HAP-1 (cell line): ENCODE results near the gene CLIC5.

Source experiments
- DNase-seq, 2 experiments: peaks; one replicate each; pipeline ENCODE4 v3.0.0-alpha.2; 2016 to 2020; ENCODE audit warnings: low spot score in 2 of 2
- H3K27me3 ChIP-seq: fragments of 250-450 bp; sonication (Bioruptor Pico); 2 replicates; pipeline ENCODE4 v1.5.1; 2020; ENCODE audit warnings: low read depth, mild to moderate bottlenecking, moderate library complexity
- H3K36me3 ChIP-seq: fragments of 250-450 bp; sonication (Bioruptor Pico); replicated peaks from 2 replicates; pipeline ENCODE4 v1.5.1; 2020; ENCODE audit warnings: mild to moderate bottlenecking
- H3K4me1 ChIP-seq: fragments of 250-450 bp; sonication (Bioruptor Pico); 2 replicates; pipeline ENCODE4 v1.5.1; 2020; ENCODE audit warnings: mild to moderate bottlenecking
- H3K4me3 ChIP-seq: fragments of 250-450 bp; sonication (Bioruptor Pico); 2 replicates; pipeline ENCODE4 v1.5.1; 2020; ENCODE audit warnings: mild to moderate bottlenecking, moderate library complexity
- H3K9me3 ChIP-seq: fragments of 250-450 bp; sonication (Bioruptor Pico); 2 replicates; pipeline ENCODE4 v1.5.1; 2020; ENCODE audit warnings: mild to moderate bottlenecking, moderate library complexity
- in situ Hi-C: fragments of 300-500 bp; cut with MboI; formaldehyde crosslinking; loops from 3 replicates; pipeline ENCODE4 v1.14.3; 2020; ENCODE audit warnings: low sequenced_read_pairs, inconsistent platforms, mixed read lengths

CLIC5 gene

DNA sequence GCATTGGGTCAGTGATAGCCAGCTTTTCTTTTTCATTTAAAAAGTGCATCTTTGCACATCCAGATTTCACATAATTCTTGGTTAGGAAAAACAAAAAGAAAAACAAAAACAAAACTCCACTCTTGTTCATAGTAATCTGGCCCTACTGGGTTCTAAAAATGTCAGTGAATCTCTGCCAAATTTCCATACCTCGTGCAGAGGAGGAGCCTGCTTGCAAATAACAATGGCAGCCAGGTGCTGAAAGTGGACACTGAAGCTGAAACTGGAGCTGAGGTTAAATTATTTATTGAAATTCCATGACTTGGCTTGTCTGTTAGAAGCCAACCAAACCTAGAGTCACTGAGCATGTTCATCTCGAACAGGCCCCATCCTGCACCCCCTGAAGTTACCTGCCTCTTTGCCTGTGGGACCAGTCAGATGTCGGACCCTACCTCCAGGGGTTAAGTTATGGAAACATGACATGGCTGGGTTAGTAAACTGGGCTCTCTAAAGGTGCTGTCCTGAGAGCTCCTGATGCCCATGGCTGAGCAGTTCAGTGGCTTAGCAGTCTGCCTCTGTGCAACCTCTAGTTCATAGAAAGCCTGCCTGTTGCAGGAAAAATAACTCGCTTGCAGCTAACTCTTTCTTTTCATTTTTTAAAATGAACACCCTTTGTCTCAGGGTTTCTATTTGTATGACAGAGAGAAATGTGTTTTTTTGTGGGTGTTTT, 42.7 kb downstream of the CLIC5 start:
- Histone ChIP-seq H3K36me3 (no peaks in the 10 kb centered on the region), H3K9me3 (no peaks in the 10 kb centered on the region), H3K27me3 (no peaks in the 10 kb centered on the region), H3K4me3 (no peak overlapping the region), H3K4me1 (no peaks in the 10 kb centered on the region)
- no peak for DNase-seq
- in situ Hi-C loops = no loop called here

DNA sequence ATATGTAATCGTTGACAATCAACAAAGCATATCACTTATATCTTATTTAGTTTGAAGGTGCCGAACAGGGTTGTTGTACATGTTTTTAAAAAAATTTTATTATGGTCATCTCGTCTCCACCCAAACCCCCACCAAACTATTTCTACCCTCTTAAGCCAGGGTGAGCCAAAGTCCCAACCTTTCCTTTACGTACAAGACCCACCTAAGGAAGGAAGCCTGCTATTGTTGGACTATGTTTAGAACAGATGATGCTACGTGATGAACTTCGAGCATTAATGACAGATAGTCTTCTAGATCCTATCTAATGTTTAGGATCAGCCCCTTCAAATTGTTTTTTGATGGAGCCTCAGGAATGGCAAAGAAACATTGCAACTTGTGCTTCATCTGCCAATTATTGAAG, 44.4 kb downstream of the CLIC5 start:
- DNase-seq = no peak
- Histone ChIP-seq H3K4me1 (no peaks in the 10 kb centered on the region), H3K27me3 (no peaks in the 10 kb centered on the region), H3K4me3 (no peak overlapping the region), H3K9me3 (no peaks in the 10 kb centered on the region), H3K36me3 (no peaks in the 10 kb centered on the region)
- in situ Hi-C loops = no loop called here

DNA sequence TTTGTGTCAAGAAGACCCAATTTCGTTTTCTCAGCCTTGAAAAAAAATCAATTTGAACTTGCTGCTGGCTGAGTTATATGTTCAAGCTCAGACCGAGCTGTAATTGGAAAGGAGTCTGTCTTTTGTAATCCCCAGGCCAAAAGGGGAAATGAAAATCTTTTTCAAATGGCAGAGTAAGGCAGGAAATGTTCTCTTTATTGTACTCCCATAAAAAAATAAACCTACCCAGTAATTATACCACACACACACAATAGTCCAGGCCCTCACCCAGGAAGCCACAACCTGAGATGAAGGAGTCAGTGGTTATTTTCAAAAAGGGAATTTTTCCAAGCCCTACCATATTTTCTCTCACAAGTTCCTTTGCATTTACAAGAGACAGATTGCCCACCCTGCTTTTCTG, 45.3 kb downstream of the CLIC5 start:
- H3K9me3 ChIP-seq = no peaks in the 10 kb centered on the region
- no peaks in the 10 kb centered on the region for H3K27me3 ChIP-seq
- H3K4me3 ChIP-seq = no peak overlapping the region
- no peaks in the 10 kb centered on the region for H3K36me3 ChIP-seq
- no peak for DNase-seq
- in situ Hi-C loops = no loop called here
- H3K4me1 ChIP-seq = no peaks in the 10 kb centered on the region

DNA sequence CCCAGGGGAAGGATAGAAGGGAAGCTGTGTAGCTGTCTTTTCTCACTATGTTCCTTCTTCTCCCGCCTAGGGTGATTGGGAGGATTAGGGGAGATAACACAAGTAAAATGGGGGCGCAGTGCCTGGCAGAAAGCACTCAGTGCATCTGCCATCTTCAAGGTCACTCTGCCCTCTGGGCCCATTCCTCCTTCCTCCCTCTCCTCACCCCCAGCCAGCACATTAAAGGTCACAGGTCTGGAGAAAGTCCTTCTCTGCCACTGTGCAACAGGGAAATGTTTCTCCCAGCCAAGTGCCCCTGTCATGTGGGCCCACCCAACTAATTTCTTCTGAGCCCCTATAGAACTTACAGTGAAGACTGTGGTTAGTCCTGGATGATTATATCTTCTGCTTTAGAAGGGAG, 45.8 kb downstream of the CLIC5 start:
- no peaks in the 10 kb centered on the region for H3K4me1 ChIP-seq
- in situ Hi-C loops = no loop called here
- H3K9me3 ChIP-seq = no peaks in the 10 kb centered on the region

DNA sequence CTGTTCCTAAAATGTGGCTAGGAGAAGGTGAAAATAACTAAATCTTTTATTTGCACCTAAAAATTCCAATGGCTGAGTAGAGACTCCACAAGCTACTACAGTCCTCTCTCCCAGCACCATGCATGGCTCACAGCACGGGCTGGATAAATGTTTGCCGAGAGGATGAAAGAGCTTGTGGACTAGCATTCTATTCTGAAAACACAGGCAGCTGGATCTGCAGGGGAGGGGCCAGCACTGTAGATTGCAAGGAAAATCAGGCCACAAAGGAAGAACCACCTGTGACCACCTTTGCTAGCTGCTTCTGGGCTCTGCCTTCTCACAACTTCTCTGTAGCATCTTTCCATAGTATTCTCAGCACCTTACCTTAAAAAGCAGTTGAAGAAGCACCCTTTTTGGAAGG, 46.6 kb downstream of the CLIC5 start:
- no peak for DNase-seq
- H3K4me1 ChIP-seq = no peaks in the 10 kb centered on the region

More for the DNA sequence above, 45.8 kb downstream of the CLIC5 start:
- no peak overlapping the region for H3K4me3 ChIP-seq
- H3K36me3 ChIP-seq = no peaks in the 10 kb centered on the region
- no peaks in the 10 kb centered on the region for H3K27me3 ChIP-seq
- no peak for DNase-seq

DNA sequence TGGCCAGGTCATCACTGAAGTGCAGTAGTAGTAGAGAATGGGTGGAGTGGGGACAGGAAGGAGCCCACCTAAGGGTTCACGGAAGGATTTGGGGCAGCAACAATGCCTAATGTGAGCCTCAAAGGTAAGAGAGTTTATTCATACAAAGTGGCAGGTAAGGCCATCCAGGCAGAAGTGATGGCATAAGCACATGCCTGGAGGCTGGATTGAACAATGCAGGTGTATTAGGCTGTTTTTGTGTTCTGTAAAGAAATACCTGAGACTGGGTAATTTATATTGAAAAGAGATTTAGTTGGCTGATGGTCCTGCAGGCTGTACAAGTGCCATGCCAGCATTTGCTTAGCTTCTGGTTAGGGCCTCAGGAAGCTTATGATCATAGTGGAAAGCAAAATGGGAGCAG, 48.3 kb downstream of the CLIC5 start:
- DNase-seq = no peak
- H3K4me1 ChIP-seq = no peaks in the 10 kb centered on the region
- in situ Hi-C loops = no loop called here
- H3K4me3 ChIP-seq = no peak overlapping the region
- no peaks in the 10 kb centered on the region for H3K36me3 ChIP-seq
- no peaks in the 10 kb centered on the region for H3K27me3 ChIP-seq
- H3K9me3 ChIP-seq = no peaks in the 10 kb centered on the region

More for the DNA sequence above, 46.6 kb downstream of the CLIC5 start:
- in situ Hi-C loops = no loop called here
- Histone ChIP-seq H3K36me3 (no peaks in the 10 kb centered on the region), H3K27me3 (no peaks in the 10 kb centered on the region), H3K9me3 (no peaks in the 10 kb centered on the region), H3K4me3 (no peak overlapping the region)

DNA sequence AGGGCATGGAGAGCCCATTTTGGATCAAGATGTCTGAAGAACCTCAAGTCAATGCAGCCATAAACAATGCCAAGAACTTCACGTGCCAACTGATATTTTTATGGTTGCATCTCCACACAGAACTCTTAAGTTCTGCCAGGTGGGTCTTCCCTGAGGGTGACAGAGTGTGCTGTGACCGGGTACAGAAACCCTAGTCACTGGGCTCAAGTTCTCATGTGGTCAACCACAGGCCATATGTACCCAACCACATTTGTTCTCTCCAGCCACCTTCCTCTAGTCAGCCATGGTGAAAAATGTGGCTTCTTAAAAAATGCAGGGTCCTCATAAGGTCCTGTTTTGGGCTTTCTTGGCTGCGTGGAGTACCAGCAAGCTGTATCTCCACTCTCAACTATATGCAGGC, 48.9 kb downstream of the CLIC5 start:
- no peak for DNase-seq
- Histone ChIP-seq H3K9me3 (no peaks in the 10 kb centered on the region), H3K4me1 (no peaks in the 10 kb centered on the region), H3K4me3 (no peak overlapping the region), H3K27me3 (no peaks in the 10 kb centered on the region), H3K36me3 (no peaks in the 10 kb centered on the region)
- in situ Hi-C loops = no loop called here

DNA sequence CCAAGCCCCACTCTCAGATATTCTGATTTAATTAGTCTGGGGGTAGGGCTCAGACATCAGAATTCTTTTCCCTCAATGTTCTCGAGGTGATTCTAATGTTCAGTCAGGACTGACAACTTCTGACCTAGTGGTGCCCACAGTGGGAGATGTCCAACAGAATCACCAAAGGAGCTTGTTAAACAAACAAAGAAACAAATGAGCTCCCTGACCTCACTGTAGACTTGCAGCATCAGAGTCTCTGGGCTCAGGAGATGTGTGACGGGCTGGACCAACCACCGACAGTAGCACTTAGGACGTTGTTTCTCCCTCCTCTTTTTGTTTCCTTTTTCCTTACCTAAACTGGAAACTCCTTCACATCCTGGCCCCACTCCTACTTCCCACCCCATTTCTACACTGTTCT, 49.3 kb downstream of the CLIC5 start:
- no peaks in the 10 kb centered on the region for H3K4me1 ChIP-seq
- in situ Hi-C loops = no loop called here
- DNase-seq = no peak
- H3K27me3 ChIP-seq = no peaks in the 10 kb centered on the region
- no peak overlapping the region for H3K4me3 ChIP-seq
- no peaks in the 10 kb centered on the region for H3K36me3 ChIP-seq
- H3K9me3 ChIP-seq = no peaks in the 10 kb centered on the region

DNA sequence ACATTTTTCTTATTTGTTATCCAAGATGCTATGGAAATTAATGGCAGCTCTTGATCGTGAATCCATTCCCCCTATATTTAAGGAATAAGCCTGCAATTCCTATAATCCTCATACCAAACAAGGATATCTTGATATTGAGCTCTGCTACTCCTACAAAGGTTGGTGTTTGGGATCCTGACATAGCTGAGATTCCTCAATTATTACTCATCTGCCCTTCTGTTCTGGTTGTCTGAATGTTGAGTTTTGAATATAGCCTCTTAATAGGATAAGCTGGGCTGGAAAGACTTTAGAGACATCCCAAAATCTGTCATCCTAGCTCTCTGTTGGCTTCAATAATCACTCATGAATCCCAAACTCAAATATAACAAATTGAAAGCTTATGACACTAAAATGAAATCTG, 49.9 kb downstream of the CLIC5 start:
- no peaks in the 10 kb centered on the region for H3K9me3 ChIP-seq
- in situ Hi-C loops = no loop called here
- H3K4me3 ChIP-seq = no peak overlapping the region
- no peak for DNase-seq
- H3K4me1 ChIP-seq = no peaks in the 10 kb centered on the region
- H3K36me3 ChIP-seq = no peaks in the 10 kb centered on the region
- no peaks in the 10 kb centered on the region for H3K27me3 ChIP-seq

DNA sequence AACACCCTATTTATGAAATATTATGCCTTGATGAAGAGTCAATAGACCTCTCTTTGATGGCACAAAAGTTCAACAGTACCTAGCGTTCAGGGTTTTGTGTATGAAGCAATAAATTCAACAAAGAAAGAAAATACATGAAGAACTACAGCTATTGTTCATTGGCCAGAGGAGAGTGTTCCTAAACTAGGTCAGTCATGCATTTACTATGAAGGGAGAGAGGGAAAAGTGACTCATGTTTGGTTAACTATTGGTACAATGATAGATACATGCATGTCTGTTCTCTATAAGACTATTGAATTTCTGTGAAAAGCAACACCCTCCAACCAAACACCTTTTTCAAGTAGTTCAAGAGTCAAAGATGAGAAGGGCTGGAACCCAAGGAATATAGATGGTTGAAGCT, 50.7 kb downstream of the CLIC5 start:
- Histone ChIP-seq H3K4me3 (no peak overlapping the region), H3K36me3 (no peaks in the 10 kb centered on the region), H3K27me3 (no peaks in the 10 kb centered on the region), H3K9me3 (no peaks in the 10 kb centered on the region), H3K4me1 (no peaks in the 10 kb centered on the region)
- in situ Hi-C loops = no loop called here
- no peak for DNase-seq

DNA sequence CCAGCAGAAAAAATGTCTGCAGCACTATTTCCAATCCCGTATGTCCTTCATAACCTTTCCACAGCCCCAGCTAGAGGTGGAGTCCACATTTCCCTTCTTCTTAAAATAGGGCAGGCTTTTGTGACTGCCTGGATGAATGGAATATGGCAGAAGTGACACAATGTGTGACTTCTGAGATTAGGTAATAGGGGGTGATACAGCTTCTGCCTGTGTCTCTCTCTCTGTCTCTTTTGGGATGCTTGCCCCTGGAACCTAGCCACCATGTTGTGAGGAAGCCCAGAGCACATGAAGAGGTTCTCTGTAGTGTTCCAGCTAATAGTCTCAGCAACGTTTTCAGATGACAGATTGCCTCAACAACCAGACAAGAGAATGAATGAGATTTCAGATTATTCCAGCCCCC, 51.4 kb downstream of the CLIC5 start:
- Histone ChIP-seq H3K36me3 (no peaks in the 10 kb centered on the region), H3K9me3 (no peaks in the 10 kb centered on the region), H3K4me1 (no peaks in the 10 kb centered on the region), H3K27me3 (no peaks in the 10 kb centered on the region), H3K4me3 (no peak overlapping the region)
- no peak for DNase-seq
- in situ Hi-C loops = no loop called here

DNA sequence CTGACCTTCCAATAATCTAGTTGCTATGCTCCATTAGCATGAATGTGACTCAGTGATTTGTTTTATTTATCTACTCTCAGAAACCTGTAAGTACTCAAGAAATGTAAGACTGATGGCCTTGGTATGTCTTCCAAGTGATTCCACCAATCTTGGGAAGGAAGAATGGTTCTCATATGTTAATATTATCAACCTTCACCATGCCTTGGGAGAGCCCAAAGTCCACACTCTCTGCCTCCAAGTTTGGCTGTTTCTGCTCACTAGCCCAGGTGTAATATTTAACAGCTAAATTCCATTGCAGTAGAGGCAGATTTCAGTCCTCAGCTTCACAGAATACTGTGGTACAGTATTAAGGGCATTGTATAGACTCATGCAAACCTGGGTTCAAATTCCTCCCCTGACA, 51.8 kb downstream of the CLIC5 start:
- no peaks in the 10 kb centered on the region for H3K27me3 ChIP-seq
- no peaks in the 10 kb centered on the region for H3K9me3 ChIP-seq
- H3K4me3 ChIP-seq = no peak overlapping the region
- in situ Hi-C loops = no loop called here
- no peaks in the 10 kb centered on the region for H3K36me3 ChIP-seq
- no peak for DNase-seq
- no peaks in the 10 kb centered on the region for H3K4me1 ChIP-seq

DNA sequence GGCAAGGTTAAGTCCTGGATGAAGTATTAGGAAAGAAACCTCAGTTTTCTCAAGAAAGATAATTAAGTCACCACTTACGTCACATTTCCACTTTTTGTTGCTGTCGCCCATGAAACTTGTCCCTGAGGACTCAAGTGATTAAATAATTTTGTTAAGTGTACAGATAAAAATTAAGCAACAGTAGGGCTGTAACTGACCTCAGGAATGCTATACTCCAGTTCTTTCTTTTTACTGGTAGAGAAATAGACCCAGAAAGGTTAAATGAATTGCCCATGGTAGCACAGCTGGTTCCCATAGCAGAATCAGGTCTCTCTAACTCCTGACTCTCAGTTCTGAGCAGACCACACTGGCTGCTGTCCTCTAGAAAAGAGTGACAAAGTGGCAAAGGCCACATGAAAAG, 54.5 kb downstream of the CLIC5 start:
- H3K4me3 ChIP-seq = no peak overlapping the region
- no peaks in the 10 kb centered on the region for H3K36me3 ChIP-seq
- no peaks in the 10 kb centered on the region for H3K27me3 ChIP-seq
- in situ Hi-C loops = no loop called here
- no peaks in the 10 kb centered on the region for H3K4me1 ChIP-seq
- no peak for DNase-seq
- H3K9me3 ChIP-seq = no peaks in the 10 kb centered on the region

DNA sequence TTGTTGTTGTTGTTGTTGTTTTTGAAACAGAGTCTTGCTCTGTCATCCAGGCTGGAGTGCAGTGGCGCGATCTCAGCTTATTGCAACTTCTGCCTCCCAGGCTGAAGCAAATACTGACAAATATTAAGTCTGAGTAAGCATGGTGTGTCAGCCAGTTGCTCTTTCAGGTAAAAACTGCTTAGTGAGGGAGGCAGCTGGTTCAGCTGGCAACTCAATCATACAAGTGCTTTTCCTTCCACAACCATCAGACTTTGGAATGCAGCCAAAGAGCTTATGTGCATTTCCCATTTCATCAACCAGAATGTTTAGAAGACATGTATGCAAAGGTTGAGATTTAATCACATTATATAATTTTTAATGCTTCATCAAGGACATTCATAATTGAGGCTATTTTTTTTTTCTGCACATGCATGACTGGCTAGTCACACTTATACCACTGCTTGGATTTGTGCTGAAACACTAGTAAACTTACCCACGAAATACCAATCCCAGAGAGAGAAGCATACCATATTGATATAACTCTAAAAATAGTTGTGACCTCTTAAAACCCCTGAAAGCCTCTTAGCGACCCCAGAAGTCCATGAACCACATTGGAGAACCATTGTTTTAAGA, 56.0 kb downstream of the CLIC5 start:
- in situ Hi-C loops = no loop called here

DNA sequence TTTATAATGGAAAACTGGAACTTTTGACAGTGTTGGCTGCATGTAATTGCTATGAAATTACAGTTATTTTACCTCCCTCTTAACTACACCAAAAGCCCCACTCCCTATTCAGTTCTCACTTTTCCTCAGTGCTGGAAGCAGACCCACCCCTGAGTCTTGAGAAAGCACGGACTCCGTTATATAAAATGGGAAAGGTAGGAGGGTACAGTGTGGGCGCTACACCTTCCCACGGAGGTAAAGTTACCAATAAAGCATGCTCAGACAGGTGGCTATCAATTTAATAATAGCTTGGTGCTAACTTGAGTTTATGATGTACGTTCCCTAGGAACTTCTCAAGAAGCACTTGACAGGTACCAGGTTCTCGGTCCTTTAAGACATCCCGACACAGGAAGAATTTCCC, 59.0 kb downstream of the CLIC5 start:
- no peak overlapping the region for H3K4me3 ChIP-seq
- no peaks in the 10 kb centered on the region for H3K4me1 ChIP-seq
- DNase-seq = no peak
- H3K9me3 ChIP-seq = no peaks in the 10 kb centered on the region
- H3K36me3 ChIP-seq = no peaks in the 10 kb centered on the region
- H3K27me3 ChIP-seq = no peaks in the 10 kb centered on the region
- in situ Hi-C loops = no loop called here

More for the DNA sequence above, 56.0 kb downstream of the CLIC5 start:
- H3K9me3 ChIP-seq = no peaks in the 10 kb centered on the region
- no peaks in the 10 kb centered on the region for H3K36me3 ChIP-seq
- no peaks in the 10 kb centered on the region for H3K27me3 ChIP-seq
- no peak overlapping the region for H3K4me3 ChIP-seq
- no peak for DNase-seq
- H3K4me1 ChIP-seq = no peaks in the 10 kb centered on the region
